Measurements from ENCODE around the gene DYSF.
A peak's percentile ranks its signal among the peaks of the same experiment; 100 is the strongest.

DYSF gene

GRCh38 chr2:71603851-71604725 is 150.7 kb downstream of the DYSF start:
- Histone ChIP-seq H3K27ac (no peak overlapping the region), H3K4me3 (no peak overlapping the region), H3K9me3 (ENCODE audit: low read depth, low read length) (no peaks in the 10 kb centered on the region), H3K36me3 (ENCODE audit: insufficient read depth, low read length) (no peaks in the 10 kb centered on the region), H3K9ac (ENCODE audit: insufficient read length) (no peak overlapping the region)
- no peak for DNase-seq (ENCODE audit: low read depth, low spot score)
- TF ChIP-seq POLR2AphosphoS5 (IDR thresholded peaks at IDR 0.05; ENCODE audit: borderline replicate concordance, low read depth, low read length) (no peak), FOXP2 (optimal IDR thresholded peaks at IDR 0.05; ENCODE audit: control extremely low read depth, extremely low read length, insufficient read depth) (no peak), EZH2 (IDR thresholded peaks at IDR 0.05) (no peak)

GRCh38 chr2:71604726-71605120 is 151.4 kb downstream of the DYSF start:
- TF ChIP-seq POLR2AphosphoS5 (IDR thresholded peaks at IDR 0.05; ENCODE audit: borderline replicate concordance, low read depth, low read length), result no peak
- no peaks in the 10 kb centered on the region for H3K9me3 ChIP-seq (ENCODE audit: low read depth, low read length)

GRCh38 chr2:71605173-71605641 is 151.8 kb downstream of the DYSF start:
- DNase-seq (ENCODE audit: low read depth, low spot score), result no peak
- no peaks in the 10 kb centered on the region for H3K9me3 ChIP-seq (ENCODE audit: low read depth, low read length)
- H3K4me3 ChIP-seq, result peak overlapping the region; percentile 37
- H3K36me3 ChIP-seq (ENCODE audit: insufficient read depth, low read length), result no peaks in the 10 kb centered on the region
- peak overlapping the region; percentile 25; the same call in 1 of the 2 replicates for H3K27ac ChIP-seq
- peak overlapping the region; percentile 22 for H3K9ac ChIP-seq (ENCODE audit: insufficient read length)
- TF ChIP-seq POLR2AphosphoS5 (IDR thresholded peaks at IDR 0.05; ENCODE audit: borderline replicate concordance, low read depth, low read length) (no peak), FOXP2 (optimal IDR thresholded peaks at IDR 0.05; ENCODE audit: control extremely low read depth, extremely low read length, insufficient read depth) (no peak), EZH2 (IDR thresholded peaks at IDR 0.05) (no peak)

More at GRCh38 chr2:71604726-71605120, 151.4 kb downstream of the DYSF start:
- Histone ChIP-seq H3K4me3 (no peak overlapping the region; the same call in 1 of the 2 replicates), H3K27ac (peak overlapping the region; percentile 25; the same call in 1 of the 2 replicates), H3K36me3 (ENCODE audit: insufficient read depth, low read length) (no peaks in the 10 kb centered on the region), H3K9ac (ENCODE audit: insufficient read length) (no peak overlapping the region)
- no peak for DNase-seq (ENCODE audit: low read depth, low spot score)

- no peaks in the 10 kb centered on the region for H3K36me3 ChIP-seq (ENCODE audit: insufficient read depth, low read length)
- H3K9ac ChIP-seq (ENCODE audit: insufficient read length), result peak overlapping the region; percentile 22
- H3K4me3 ChIP-seq, result peak overlapping the region; percentile 37
- TF ChIP-seq FOXP2 (optimal IDR thresholded peaks at IDR 0.05; ENCODE audit: control extremely low read depth, extremely low read length, insufficient read depth) (no peak), EZH2 (IDR thresholded peaks at IDR 0.05) (no peak), POLR2AphosphoS5 (IDR thresholded peaks at IDR 0.05; ENCODE audit: borderline replicate concordance, low read depth, low read length) (no peak)
- no peaks in the 10 kb centered on the region for H3K9me3 ChIP-seq (ENCODE audit: low read depth, low read length)
- DNase-seq (ENCODE audit: low read depth, low spot score), result no peak
- no peak overlapping the region for H3K27ac ChIP-seq
Observed at GRCh38 chr2:71605781-71606241, 152.4 kb downstream of the DYSF start.

GRCh38 chr2:71606244-71606643 is 152.9 kb downstream of the DYSF start:
- TF ChIP-seq EZH2 (IDR thresholded peaks at IDR 0.05) (no peak), POLR2AphosphoS5 (IDR thresholded peaks at IDR 0.05; ENCODE audit: borderline replicate concordance, low read depth, low read length) (no peak), FOXP2 (optimal IDR thresholded peaks at IDR 0.05; ENCODE audit: control extremely low read depth, extremely low read length, insufficient read depth) (no peak)
- Histone ChIP-seq H3K4me3 (no peak overlapping the region), H3K9ac (ENCODE audit: insufficient read length) (no peak overlapping the region), H3K27ac (no peak overlapping the region), H3K9me3 (ENCODE audit: low read depth, low read length) (no peaks in the 10 kb centered on the region), H3K36me3 (ENCODE audit: insufficient read depth, low read length) (no peaks in the 10 kb centered on the region)
- DNase-seq (ENCODE audit: low read depth, low spot score), result no peak

GRCh38 chr2:71607151-71607889 is 154.0 kb downstream of the DYSF start:
- TF ChIP-seq POLR2AphosphoS5 (IDR thresholded peaks at IDR 0.05; ENCODE audit: borderline replicate concordance, low read depth, low read length), result no peak
- TF ChIP-seq FOXP2 (optimal IDR thresholded peaks at IDR 0.05; ENCODE audit: control extremely low read depth, extremely low read length, insufficient read depth), result no peak
- no peaks in the 10 kb centered on the region for H3K36me3 ChIP-seq (ENCODE audit: insufficient read depth, low read length)
- DNase-seq (ENCODE audit: low read depth, low spot score), result no peak
- H3K4me3 ChIP-seq, result no peak overlapping the region
- no peak overlapping the region for H3K27ac ChIP-seq
- H3K9ac ChIP-seq (ENCODE audit: insufficient read length), result no peak overlapping the region
- no peaks in the 10 kb centered on the region for H3K9me3 ChIP-seq (ENCODE audit: low read depth, low read length)

- H3K27ac ChIP-seq, result no peak overlapping the region
- no peaks in the 10 kb centered on the region for H3K36me3 ChIP-seq (ENCODE audit: insufficient read depth, low read length)
- TF ChIP-seq FOXP2 (optimal IDR thresholded peaks at IDR 0.05; ENCODE audit: control extremely low read depth, extremely low read length, insufficient read depth), result no peak
- TF ChIP-seq EZH2 (IDR thresholded peaks at IDR 0.05), result no peak
- no peak for TF ChIP-seq POLR2AphosphoS5 (IDR thresholded peaks at IDR 0.05; ENCODE audit: borderline replicate concordance, low read depth, low read length)
- H3K4me3 ChIP-seq, result no peak overlapping the region
- no peak overlapping the region for H3K9ac ChIP-seq (ENCODE audit: insufficient read length)
- no peak for DNase-seq (ENCODE audit: low read depth, low spot score)
- no peaks in the 10 kb centered on the region for H3K9me3 ChIP-seq (ENCODE audit: low read depth, low read length)
Observed at GRCh38 chr2:71608034-71608433, 154.7 kb downstream of the DYSF start.

- DNase-seq (ENCODE audit: low read depth, low spot score), result no peak
Observed at GRCh38 chr2:71608441-71608840, 155.1 kb downstream of the DYSF start.

More at GRCh38 chr2:71608441-71608840, 155.1 kb downstream of the DYSF start:
- no peak overlapping the region for H3K9ac ChIP-seq (ENCODE audit: insufficient read length)
- TF ChIP-seq FOXP2 (optimal IDR thresholded peaks at IDR 0.05; ENCODE audit: control extremely low read depth, extremely low read length, insufficient read depth) (no peak), POLR2AphosphoS5 (IDR thresholded peaks at IDR 0.05; ENCODE audit: borderline replicate concordance, low read depth, low read length) (no peak), EZH2 (IDR thresholded peaks at IDR 0.05) (no peak)
- H3K27ac ChIP-seq, result no peak overlapping the region
- no peaks in the 10 kb centered on the region for H3K36me3 ChIP-seq (ENCODE audit: insufficient read depth, low read length)
- no peaks in the 10 kb centered on the region for H3K9me3 ChIP-seq (ENCODE audit: low read depth, low read length)
- H3K4me3 ChIP-seq, result no peak overlapping the region

All from SK-N-MC (cell line).